Activated T-cell treated with anti-CD3 and anti-CD28 coated beads, Interleukin-2, amount 50 U/mL, for 72 hours (primary cell): ENCODE data around the gene TMEM135. TPM values are rescaled to one million over a fixed set of nuclear protein-coding genes. Genes with fewer than 3 reads are reported as not detected.
"Not testable (repeated sequence)": the region's sequence is repeated elsewhere in the genome, so short reads cannot be mapped to it uniquely, and the experiment has no call there.

Experiments
- ATAC-seq, 2 donors: fragments of 150-1000 bp; cut with Tn5 transposase; replicated peaks in 1 of 2; 2 replicates each; pipeline ENCODE4 v1.10.0; 2021; ENCODE audit warnings: moderate library complexity in 2 of 2, mild to moderate bottlenecking in 1 of 2
- DNase-seq, 2 donors: peaks; one replicate each; pipeline ENCODE4 v3.0.0; 2021 to 2022; ENCODE audit warnings: mixed read lengths in 1 of 2
- H3K27ac Mint-ChIP-seq: one replicate; pipeline ENCODE4 v1.8.0; 2022; ENCODE audit warnings: mild to moderate bottlenecking, moderate library complexity, mixed read lengths
- H3K27me3 Mint-ChIP-seq: one replicate; pipeline ENCODE4 v1.8.0; 2022; ENCODE audit warnings: low read depth, mixed read lengths
- H3K36me3 Mint-ChIP-seq, 2 donors: one replicate each; pipeline ENCODE4 v1.8.0; 2022; ENCODE audit warnings: mixed read lengths in 2 of 2, mild to moderate bottlenecking in 1 of 2; ENCODE audit not compliant: insufficient read depth in 2 of 2
- H3K4me1 Mint-ChIP-seq: one replicate; pipeline ENCODE4 v1.8.0; 2022; ENCODE audit warnings: low read depth, mixed read lengths
- H3K4me3 Mint-ChIP-seq, 2 donors: one replicate each; pipeline ENCODE4 v1.8.0; 2022; ENCODE audit warnings: mild to moderate bottlenecking in 2 of 2, mixed read lengths in 2 of 2, moderate library complexity in 2 of 2
- H3K9me3 Mint-ChIP-seq, 2 donors: one replicate each; pipeline ENCODE4 v1.8.0; 2022; ENCODE audit warnings: mixed read lengths in 2 of 2
- total RNA-seq, 2 donors: library from RNA; stranded (reverse); gene quantifications; one replicate each; pipeline ENCODE4 v1.2.3, GENCODE V29; 2022

TMEM135 gene
- total RNA-seq, 2 donors from 2014 or later = 30.8 to 32.7 TPM

DNA sequence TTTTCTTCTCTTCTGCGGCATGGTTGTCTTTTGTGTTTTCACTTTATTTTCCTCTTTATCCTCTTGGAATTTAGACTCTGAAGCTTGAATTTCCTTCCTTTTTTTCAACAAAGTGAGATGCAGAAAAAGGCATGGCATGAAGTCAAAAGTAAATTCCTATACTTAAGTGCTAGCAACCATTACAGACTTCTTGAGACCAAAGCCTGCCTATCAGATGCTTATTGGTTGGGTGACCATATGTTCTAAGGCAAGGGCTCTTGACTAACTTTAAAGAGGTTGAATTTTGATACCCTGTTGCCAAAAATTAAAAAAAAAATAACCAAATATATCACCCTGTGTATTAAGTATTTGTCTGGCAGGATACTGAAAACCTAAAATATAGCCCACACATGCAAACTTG, 237.4 kb downstream of the TMEM135 start:
- Mint-ChIP-seq H3K4me1 (no peaks in the 10 kb centered on the region), H3K9me3 (no peaks in the 10 kb centered on the region), H3K27ac (no peak overlapping the region), H3K27me3 (no peaks in the 10 kb centered on the region), H3K4me3 (no peak overlapping the region), H3K36me3 (no peaks in the 10 kb centered on the region)
- no peak for DNase-seq
- ATAC-seq = no peak

DNA sequence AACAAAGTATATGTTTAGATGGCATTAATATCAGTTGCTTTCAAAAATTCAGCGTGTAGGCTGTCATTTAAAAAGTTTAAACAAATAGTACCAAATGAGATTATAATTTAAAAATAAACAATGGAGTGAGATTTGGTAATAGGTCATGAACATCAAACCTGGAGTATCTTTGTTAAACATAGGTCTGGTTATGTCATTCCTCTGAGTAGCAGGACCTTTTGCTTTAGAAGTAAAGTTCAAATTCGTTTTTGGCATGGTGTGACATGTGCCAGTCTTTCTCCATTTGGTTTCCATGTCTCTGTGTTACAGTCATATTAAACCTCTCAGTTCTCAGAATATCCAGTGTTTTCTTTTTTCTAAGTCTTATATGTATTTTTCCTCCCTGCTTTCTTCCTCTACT, 242.4 kb downstream of the TMEM135 start:
- H3K4me1 Mint-ChIP-seq = no peaks in the 10 kb centered on the region
- no peaks in the 10 kb centered on the region for H3K27me3 Mint-ChIP-seq
- no peak overlapping the region for H3K27ac Mint-ChIP-seq
- H3K9me3 Mint-ChIP-seq = no peaks in the 10 kb centered on the region
- H3K36me3 Mint-ChIP-seq = peaks cover 0 to 2% of the 10 kb centered on the region in 2 donors
- H3K4me3 Mint-ChIP-seq = no peak overlapping the region
- no peak for ATAC-seq
- DNase-seq = no peak

DNA sequence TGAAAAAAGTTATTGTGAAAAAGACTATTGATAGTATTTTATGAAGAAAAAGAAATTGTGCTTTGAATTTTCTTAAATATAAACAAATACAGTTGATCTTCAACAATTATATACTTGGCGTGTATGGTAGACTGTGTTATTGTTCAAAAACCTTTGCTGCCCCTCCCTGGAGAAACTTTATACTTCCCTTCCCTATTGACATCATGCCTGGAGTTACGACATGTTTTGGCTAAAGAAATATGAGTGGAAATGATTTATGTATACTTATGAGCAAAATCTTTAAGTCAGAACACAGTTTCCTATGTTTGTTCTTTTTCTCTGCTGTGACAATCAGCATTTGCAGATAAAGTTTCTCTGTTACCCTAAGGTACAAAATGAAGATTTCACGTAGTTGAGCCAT, 243.8 kb downstream of the TMEM135 start:
- no peaks in the 10 kb centered on the region for H3K4me1 Mint-ChIP-seq
- ATAC-seq (no peak), DNase-seq (no peak)
- peaks cover 0 to 3% of the 10 kb centered on the region in 2 donors for H3K36me3 Mint-ChIP-seq
- H3K4me3 Mint-ChIP-seq = no peak overlapping the region
- H3K27ac Mint-ChIP-seq = no peak overlapping the region
- peaks cover 0 to 3% of the 10 kb centered on the region in 2 donors for H3K9me3 Mint-ChIP-seq
- H3K27me3 Mint-ChIP-seq = no peaks in the 10 kb centered on the region

DNA sequence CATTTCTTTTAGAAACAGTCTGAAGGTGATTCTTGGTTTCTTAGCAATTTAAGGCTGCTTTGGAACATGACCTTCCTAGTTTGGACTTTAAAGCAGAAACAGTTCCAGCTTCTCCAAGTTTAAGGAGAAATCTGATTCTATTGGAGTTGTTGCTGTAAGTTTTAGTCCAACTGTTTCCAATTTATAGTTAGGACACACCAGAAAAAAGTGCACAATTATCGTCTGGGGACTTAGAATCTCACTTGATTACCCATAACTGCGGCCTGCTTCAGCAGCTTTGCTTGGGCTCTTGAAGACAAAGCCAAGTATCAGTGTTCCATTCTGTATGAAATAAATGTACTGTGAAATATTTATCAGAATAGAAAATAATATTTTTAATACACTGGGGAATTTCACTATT, 246.6 kb downstream of the TMEM135 start:
- no peak for ATAC-seq
- Mint-ChIP-seq H3K4me1 (no peaks in the 10 kb centered on the region), H3K36me3 (peaks cover 0 to 3% of the 10 kb centered on the region in 2 donors), H3K4me3 (no peak overlapping the region), H3K27ac (no peak overlapping the region), H3K27me3 (no peaks in the 10 kb centered on the region), H3K9me3 (peaks cover 0 to 3% of the 10 kb centered on the region in 2 donors)
- no peak for DNase-seq

DNA sequence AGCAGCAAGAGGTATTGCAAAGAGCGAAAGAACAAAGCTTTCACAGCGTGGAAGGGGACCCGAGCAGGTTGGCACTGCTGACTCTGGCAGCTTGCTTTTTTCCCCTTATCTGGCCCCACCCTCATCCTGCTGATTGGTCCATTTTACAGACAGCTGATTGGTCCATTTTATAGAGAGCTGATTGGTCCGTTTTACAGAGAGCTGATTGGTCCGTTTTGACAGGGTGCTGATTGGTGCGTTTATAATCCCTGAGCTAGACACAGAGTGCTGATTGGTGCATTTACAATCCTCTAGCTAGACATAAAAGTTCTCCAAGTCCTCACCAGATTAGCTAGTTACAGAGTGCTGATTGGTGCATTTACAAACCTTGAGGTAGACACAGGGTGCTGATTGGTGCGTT, 247.9 kb downstream of the TMEM135 start:
- not testable (repeated sequence) for H3K9me3 Mint-ChIP-seq, H3K4me1 Mint-ChIP-seq, H3K4me3 Mint-ChIP-seq, H3K36me3 Mint-ChIP-seq, H3K27ac Mint-ChIP-seq, DNase-seq, ATAC-seq, H3K27me3 Mint-ChIP-seq

DNA sequence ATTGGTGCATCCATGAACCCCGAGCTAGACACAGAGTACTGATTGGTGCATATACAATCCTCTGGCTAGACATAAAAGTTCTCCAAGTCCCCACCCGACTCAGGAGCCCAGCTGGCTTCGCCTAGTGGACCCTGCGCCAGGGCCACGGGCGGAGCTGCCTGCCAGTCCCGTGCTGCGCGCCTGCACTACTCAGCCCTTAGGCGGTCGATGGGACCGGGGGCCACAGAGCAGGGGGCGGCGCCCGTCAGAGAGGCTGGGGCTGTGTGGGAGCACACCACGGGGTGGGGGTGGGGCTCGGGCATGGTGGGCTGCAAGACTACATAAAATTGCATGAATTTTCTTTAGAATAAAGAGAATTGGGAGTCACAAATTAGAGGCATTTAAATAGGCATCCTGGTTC, 248.6 kb downstream of the TMEM135 start:
- DNase-seq (no peak), ATAC-seq (no peak)
- H3K27ac Mint-ChIP-seq = no peak overlapping the region
- H3K36me3 Mint-ChIP-seq = peaks cover 0 to 3% of the 10 kb centered on the region in 2 donors
- H3K9me3 Mint-ChIP-seq = peaks cover 0 to 3% of the 10 kb centered on the region in 2 donors
- no peaks in the 10 kb centered on the region for H3K27me3 Mint-ChIP-seq
- no peak overlapping the region for H3K4me3 Mint-ChIP-seq
- no peaks in the 10 kb centered on the region for H3K4me1 Mint-ChIP-seq

DNA sequence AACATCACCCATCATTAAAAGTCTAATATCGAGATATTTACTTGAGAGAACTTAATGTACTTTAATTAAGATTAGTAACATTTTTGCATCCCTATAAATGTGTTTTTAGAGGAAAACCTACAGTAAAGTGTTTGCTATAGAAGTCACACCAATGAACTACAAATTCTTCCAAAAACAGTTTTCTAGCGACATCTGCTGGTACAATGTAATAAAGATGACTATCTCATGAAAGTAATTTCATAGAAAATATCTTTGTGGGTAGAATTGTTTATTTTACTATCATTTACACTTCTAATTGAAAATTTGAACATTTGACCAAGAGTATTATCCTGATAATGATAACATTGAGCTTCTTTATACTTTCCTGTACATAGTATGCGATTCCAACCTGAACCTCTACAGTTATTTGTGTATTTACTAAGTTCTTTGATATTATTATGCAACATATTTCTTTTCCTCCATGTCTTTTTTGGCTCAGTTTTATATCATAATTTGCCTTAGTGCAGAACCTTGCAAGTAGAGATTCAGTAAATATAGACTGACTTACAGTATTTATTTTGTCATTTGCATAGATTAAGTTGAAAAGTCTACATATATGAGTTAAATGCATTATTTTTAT, 252.7 kb downstream of the TMEM135 start:
- Mint-ChIP-seq H3K27me3 (no peaks in the 10 kb centered on the region), H3K9me3 (peaks cover 0 to under 1% of the 10 kb centered on the region in 2 donors), H3K36me3 (no peaks in the 10 kb centered on the region), H3K27ac (no peak overlapping the region), H3K4me1 (no peaks in the 10 kb centered on the region), H3K4me3 (no peak overlapping the region)
- no peak for DNase-seq
- no peak for ATAC-seq

DNA sequence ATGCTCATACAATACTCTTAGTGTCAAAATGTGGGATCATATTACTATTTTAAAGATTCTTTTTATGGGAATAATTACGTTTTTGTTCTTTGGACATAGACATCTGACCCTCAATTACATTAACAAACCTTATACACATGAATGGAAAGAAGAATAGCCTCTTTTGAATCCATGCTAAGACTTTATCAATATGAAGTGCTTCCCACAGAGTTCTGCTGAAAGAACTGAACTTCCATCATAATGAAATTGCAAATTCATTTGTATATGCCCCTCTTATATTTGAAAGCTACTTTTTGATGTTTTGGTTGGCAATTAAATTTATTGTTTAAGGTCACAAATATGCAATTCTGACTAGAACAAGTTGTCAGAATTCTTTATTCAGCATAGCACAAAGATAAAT, 254.9 kb downstream of the TMEM135 start:
- no peak for ATAC-seq
- Mint-ChIP-seq H3K27me3 (no peaks in the 10 kb centered on the region), H3K4me3 (no peak overlapping the region), H3K9me3 (no peaks in the 10 kb centered on the region), H3K27ac (no peak overlapping the region), H3K36me3 (no peaks in the 10 kb centered on the region), H3K4me1 (no peaks in the 10 kb centered on the region)
- no peak for DNase-seq

DNA sequence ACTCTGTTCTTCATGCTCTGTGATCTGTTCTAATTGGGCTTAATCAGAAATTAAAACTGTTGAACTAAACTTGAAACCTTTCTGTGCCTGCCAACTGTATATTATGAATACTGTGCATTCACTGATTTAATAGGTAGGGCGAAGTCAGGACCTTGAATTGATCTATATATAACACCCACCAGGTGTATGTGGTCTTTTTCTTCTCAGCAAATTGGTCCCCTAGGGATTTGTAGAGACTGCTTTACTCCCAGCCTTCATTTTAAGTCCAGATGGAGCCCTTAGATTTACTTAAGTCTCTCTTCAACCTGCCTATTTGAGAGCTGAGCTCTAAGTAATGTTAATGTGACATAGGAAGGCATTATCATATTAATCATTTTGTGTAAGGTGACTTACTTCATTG, 257.5 kb downstream of the TMEM135 start:
- peaks cover 2% of the 10 kb centered on the region in 2 donors for H3K9me3 Mint-ChIP-seq
- no peak overlapping the region for H3K27ac Mint-ChIP-seq
- H3K4me3 Mint-ChIP-seq = no peak overlapping the region
- no peaks in the 10 kb centered on the region for H3K27me3 Mint-ChIP-seq
- peaks cover 0 to 3% of the 10 kb centered on the region in 2 donors for H3K36me3 Mint-ChIP-seq
- H3K4me1 Mint-ChIP-seq = no peaks in the 10 kb centered on the region
- no peak for ATAC-seq
- no peak for DNase-seq

DNA sequence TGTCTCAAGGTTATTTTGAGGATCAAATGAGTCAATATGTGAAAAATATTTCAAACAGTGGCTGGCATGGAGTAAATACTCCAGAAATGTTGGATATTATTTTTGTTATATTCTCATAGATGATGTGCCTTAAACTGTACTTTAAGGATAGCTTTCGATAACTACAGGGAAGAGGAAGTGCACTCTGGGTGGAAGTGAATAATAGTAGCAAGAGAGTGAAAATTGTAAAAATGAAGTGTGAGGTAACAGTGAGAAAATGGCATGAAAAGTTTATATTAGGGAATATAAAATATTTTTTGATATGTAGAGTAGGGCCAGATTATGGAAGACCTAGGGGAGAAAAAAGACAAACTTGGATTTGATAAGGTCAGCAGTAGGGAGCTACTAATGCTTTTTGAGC, 258.9 kb downstream of the TMEM135 start:
- no peak for ATAC-seq
- no peaks in the 10 kb centered on the region for H3K4me1 Mint-ChIP-seq
- peaks cover 0 to 3% of the 10 kb centered on the region in 2 donors for H3K36me3 Mint-ChIP-seq

DNA sequence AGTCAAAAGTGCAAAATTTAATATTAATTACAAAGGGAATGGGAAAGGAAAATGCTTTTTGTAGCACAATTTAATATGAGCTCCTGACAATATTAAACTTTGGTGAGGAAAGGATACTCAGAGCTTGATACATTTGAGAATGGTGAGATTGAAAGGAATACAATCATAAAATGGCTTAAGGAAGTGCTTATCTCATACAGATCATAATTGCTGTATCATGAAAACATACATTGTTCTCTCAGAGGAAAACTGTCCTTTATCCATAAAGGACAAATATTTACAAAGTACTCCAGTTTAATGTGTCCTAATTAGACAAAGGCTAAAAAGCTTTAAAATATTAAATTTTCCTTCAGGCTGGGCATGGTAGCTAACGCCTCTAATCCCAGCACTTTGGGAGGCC, 260.4 kb downstream of the TMEM135 start:
- H3K4me3 Mint-ChIP-seq = no peak overlapping the region
- ATAC-seq (no peak), DNase-seq (no peak)
- H3K36me3 Mint-ChIP-seq = peaks cover 0 to 3% of the 10 kb centered on the region in 2 donors
- no peaks in the 10 kb centered on the region for H3K27me3 Mint-ChIP-seq
- no peak overlapping the region for H3K27ac Mint-ChIP-seq
- no peaks in the 10 kb centered on the region for H3K4me1 Mint-ChIP-seq
- H3K9me3 Mint-ChIP-seq = peaks cover 2% of the 10 kb centered on the region in 2 donors

More for the DNA sequence above, 258.9 kb downstream of the TMEM135 start:
- no peak overlapping the region for H3K4me3 Mint-ChIP-seq
- no peak overlapping the region for H3K27ac Mint-ChIP-seq
- no peaks in the 10 kb centered on the region for H3K27me3 Mint-ChIP-seq
- peaks cover 2% of the 10 kb centered on the region in 2 donors for H3K9me3 Mint-ChIP-seq
- no peak for DNase-seq

DNA sequence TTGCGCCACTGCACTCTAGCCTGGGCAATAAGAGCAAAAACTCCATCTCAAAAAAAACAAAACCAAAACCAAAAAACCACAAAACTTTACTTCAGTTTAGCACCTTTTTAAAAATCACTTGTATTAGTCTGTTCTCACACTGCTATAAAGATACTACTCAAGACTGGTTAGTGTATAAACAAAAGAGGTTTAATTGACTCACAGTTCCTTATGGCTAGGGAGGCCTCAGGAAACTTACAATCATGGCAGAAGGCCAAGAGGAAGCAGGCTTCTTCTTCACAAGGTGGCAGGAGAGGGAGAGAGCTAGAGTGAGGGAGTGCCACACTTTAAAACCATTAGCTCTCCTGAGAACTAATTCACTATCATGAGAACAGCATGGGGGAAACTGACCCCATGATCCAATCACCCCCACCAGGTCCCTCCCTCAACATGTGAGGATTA, 261.3 kb downstream of the TMEM135 start:
- Mint-ChIP-seq H3K4me3 (no peak overlapping the region), H3K4me1 (no peaks in the 10 kb centered on the region), H3K9me3 (peaks cover 2% of the 10 kb centered on the region in 2 donors), H3K27me3 (no peaks in the 10 kb centered on the region), H3K27ac (no peak overlapping the region), H3K36me3 (peaks cover 0 to 3% of the 10 kb centered on the region in 2 donors)
- peak in 1 of 2 donors; percentile 23 for ATAC-seq
- DNase-seq = no peak

DNA sequence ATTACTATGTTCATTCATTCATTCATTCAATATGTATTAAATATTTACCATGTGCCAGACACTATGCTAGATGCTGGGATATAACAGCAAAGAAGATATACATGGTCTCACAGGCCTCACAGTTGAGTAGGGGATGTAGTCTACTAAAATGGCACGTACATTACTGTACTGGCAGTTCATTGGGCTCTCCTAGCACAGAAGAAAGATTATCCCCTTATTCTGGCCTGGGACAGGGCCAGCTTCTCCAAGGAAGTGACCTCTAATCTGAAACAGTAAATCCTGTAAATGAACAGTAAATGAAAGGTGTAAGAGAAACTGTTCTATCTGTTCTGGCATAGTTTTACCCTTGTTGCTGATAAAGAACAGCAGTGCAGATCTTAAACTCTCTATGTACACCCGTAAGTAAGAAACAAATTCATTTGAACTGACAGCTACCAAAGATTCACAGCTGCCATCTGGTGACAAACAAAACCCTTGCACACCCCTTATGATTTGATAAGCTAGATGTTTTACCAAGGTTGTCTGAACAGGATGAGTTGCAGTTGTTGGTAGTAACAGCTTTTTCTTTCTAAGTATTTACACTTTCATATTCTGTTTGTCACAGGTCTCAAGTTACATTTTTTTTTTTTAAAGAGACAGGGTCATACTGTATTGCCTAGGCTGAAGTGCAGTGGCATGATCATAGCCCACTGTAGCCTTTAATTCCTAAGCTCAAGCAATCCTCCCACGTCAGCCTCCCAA, 263.1 kb downstream of the TMEM135 start:
- Mint-ChIP-seq H3K27me3 (no peaks in the 10 kb centered on the region), H3K36me3 (peaks cover 0 to 3% of the 10 kb centered on the region in 2 donors), H3K27ac (no peak overlapping the region), H3K4me3 (no peak overlapping the region), H3K9me3 (peaks cover 2% of the 10 kb centered on the region in 2 donors), H3K4me1 (no peaks in the 10 kb centered on the region)
- peak in 1 of 2 donors; percentile 19 for ATAC-seq
- no peak for DNase-seq
